ENCODE data around the gene LMBR1. TPM values are rescaled to one million over a fixed set of nuclear protein-coding genes. Genes with fewer than 3 reads are reported as not detected.

The LMBR1 gene
- total and polyA plus RNA-seq, 2 donors (not counting 1 experiment from before 2014, with no cell fraction given) = 19.7 to 85.2 TPM

DNA sequence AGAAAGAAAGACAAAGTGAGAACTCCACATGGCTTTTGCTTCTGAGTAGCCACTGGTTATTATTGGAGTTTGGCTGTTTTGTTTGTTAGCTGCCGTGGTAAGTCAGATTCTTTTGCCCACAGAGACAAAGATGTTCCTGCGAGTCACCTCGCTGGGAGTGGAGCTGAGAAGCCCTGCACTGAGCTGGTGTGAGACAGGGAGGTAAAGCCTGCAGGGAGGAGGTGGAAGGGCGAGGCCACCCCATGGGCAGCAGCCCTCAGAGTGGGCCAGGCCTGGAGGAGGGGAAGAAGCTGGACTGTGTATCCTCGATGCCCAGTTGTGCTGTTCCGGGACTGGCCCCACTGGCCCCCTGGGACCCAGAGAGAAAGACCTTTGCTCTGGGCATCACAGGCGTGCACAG is 42.3 kb upstream of the LMBR1 start:
- Histone ChIP-seq H2AFZ (ENCODE audit: insufficient read depth, low read depth, low read length, poor library complexity, severe bottlenecking) (no peak overlapping the region), H3K9ac (ENCODE audit: low read length) (no peak overlapping the region), H3K36me3 (replicated peaks in 1 of 2; ENCODE audit: control extremely low read depth in 1 of 2, control insufficient read depth in 1 of 2, extremely low read depth in 1 of 2, insufficient read depth in 2 of 2, low read length in 1 of 2) (no peaks in the 10 kb centered on the region), H3K79me2 (ENCODE audit: control insufficient read depth, insufficient read depth, low read length) (no peaks in the 10 kb centered on the region), H3K4me2 (replicated peaks; ENCODE audit: low read depth, low read length, poor library complexity, severe bottlenecking) (no peak overlapping the region), H4K20me1 (ENCODE audit: control insufficient read depth, insufficient read depth, low read length, poor library complexity, severe bottlenecking) (no peaks in the 10 kb centered on the region), H3K4me3 (ENCODE audit: control extremely low read depth in 1 of 5, extremely low read depth in 1 of 5, insufficient read depth in 1 of 5, low read depth in 2 of 5, low read length in 4 of 5) (no peak overlapping the region), H3K27me3 (replicated peaks in 1 of 4; ENCODE audit: control extremely low read depth in 1 of 4, control insufficient read depth in 3 of 4, insufficient read depth in 4 of 4, low read length in 3 of 4) (no peaks in the 10 kb centered on the region), H3K4me1 (ENCODE audit: control insufficient read depth in 2 of 2, insufficient read depth in 2 of 2, low read length in 2 of 2) (no peaks in the 10 kb centered on the region), H3K27ac (ENCODE audit: low read length in 2 of 2) (no peak overlapping the region), H3K9me3 (ENCODE audit: control extremely low read depth in 1 of 3, control insufficient read depth in 2 of 3, insufficient read depth in 1 of 3, low read length in 2 of 3) (no peaks in the 10 kb centered on the region)
- Mint-ChIP-seq H3K27ac (no peak overlapping the region), H3K4me3 (no peak overlapping the region), H3K9me3 (ENCODE audit: insufficient read depth) (no peaks in the 10 kb centered on the region), H3K27me3 (peaks cover 22% of the 10 kb centered on the region), H3K4me1 (no peaks in the 10 kb centered on the region)
- TF ChIP-seq, protein P1, sequence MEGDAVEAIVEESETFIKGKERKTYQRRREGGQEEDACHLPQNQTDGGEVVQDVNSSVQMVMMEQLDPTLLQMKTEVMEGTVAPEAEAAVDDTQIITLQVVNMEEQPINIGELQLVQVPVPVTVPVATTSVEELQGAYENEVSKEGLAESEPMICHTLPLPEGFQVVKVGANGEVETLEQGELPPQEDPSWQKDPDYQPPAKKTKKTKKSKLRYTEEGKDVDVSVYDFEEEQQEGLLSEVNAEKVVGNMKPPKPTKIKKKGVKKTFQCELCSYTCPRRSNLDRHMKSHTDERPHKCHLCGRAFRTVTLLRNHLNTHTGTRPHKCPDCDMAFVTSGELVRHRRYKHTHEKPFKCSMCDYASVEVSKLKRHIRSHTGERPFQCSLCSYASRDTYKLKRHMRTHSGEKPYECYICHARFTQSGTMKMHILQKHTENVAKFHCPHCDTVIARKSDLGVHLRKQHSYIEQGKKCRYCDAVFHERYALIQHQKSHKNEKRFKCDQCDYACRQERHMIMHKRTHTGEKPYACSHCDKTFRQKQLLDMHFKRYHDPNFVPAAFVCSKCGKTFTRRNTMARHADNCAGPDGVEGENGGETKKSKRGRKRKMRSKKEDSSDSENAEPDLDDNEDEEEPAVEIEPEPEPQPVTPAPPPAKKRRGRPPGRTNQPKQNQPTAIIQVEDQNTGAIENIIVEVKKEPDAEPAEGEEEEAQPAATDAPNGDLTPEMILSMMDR (IDR thresholded peaks at IDR 0.05) = no peak
- no peak for TF ChIP-seq EZH2 (IDR thresholded peaks at IDR 0.05; ENCODE audit: borderline replicate concordance, insufficient read depth, low read depth, low read length, poor library complexity, severe bottlenecking)
- ATAC-seq (ENCODE audit: low read depth) = no peak
- CTCF ChIA-PET = no interaction called here
- POLR2A ChIA-PET = no interaction called here
- 95% methylated on average over 7 of the region's 7 CpGs for WGBS (ENCODE audit: insufficient coverage)
- DNase-seq = no peak
- intact Hi-C loops (cut with micrococcal nuclease) = no loop called here

DNA sequence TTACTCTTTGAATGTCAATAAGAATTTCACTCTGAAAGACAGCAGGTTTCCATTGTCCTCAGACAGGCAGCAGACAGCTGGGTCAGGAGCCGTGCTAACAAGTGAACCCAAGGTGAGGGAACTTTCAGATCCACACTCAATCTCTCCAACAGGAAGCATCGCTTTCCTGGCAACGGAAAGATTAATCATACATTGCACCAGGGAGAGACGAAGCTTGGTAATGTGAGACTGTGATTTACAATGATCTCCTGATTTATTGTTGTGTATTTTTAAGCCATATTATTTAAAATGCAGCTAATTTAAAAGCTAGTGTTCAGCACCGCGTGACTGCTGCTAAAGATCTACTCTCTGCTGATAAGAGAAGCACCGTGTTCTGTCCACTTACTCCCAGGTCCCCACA is 39.0 kb upstream of the LMBR1 start:
- no peak for ATAC-seq (ENCODE audit: low read depth)
- no peaks in the 10 kb centered on the region for H3K9me3 Mint-ChIP-seq (ENCODE audit: insufficient read depth)

More for the DNA sequence above, 39.0 kb upstream of the LMBR1 start:
- no peaks in the 10 kb centered on the region for H3K4me1 Mint-ChIP-seq
- no peaks in the 10 kb centered on the region for H3K79me2 ChIP-seq (ENCODE audit: control insufficient read depth, insufficient read depth, low read length)
- CTCF ChIA-PET = no interaction called here
- H3K4me1 ChIP-seq (ENCODE audit: control insufficient read depth in 2 of 2, insufficient read depth in 2 of 2, low read length in 2 of 2) = no peaks in the 10 kb centered on the region
- H3K27ac Mint-ChIP-seq = no peak overlapping the region
- no peaks in the 10 kb centered on the region for H3K9me3 ChIP-seq (ENCODE audit: control extremely low read depth in 1 of 3, control insufficient read depth in 2 of 3, insufficient read depth in 1 of 3, low read length in 2 of 3)
- WGBS (ENCODE audit: insufficient coverage) = 14% methylated on average over 1 of the region's 7 CpGs
- intact Hi-C loops (cut with micrococcal nuclease) = no loop called here
- H2AFZ ChIP-seq (ENCODE audit: insufficient read depth, low read depth, low read length, poor library complexity, severe bottlenecking) = no peak overlapping the region
- H3K4me3 ChIP-seq (ENCODE audit: control extremely low read depth in 1 of 5, extremely low read depth in 1 of 5, insufficient read depth in 1 of 5, low read depth in 2 of 5, low read length in 4 of 5) = no peak overlapping the region
- peaks cover 41% of the 10 kb centered on the region for H3K27me3 Mint-ChIP-seq
- no peak overlapping the region for H3K4me2 ChIP-seq (replicated peaks; ENCODE audit: low read depth, low read length, poor library complexity, severe bottlenecking)
- no peaks in the 10 kb centered on the region for H3K36me3 ChIP-seq (replicated peaks in 1 of 2; ENCODE audit: control extremely low read depth in 1 of 2, control insufficient read depth in 1 of 2, extremely low read depth in 1 of 2, insufficient read depth in 2 of 2, low read length in 1 of 2)
- no peak for TF ChIP-seq EZH2 (IDR thresholded peaks at IDR 0.05; ENCODE audit: borderline replicate concordance, insufficient read depth, low read depth, low read length, poor library complexity, severe bottlenecking)
- TF ChIP-seq, protein P1 (IDR thresholded peaks at IDR 0.05) = no peak
- POLR2A ChIA-PET = no interaction called here
- no peak overlapping the region for H3K4me3 Mint-ChIP-seq
- peaks cover 0 to 7% (median 0%) of the 10 kb centered on the region in 4 experiments for H3K27me3 ChIP-seq (replicated peaks in 1 of 4; ENCODE audit: control extremely low read depth in 1 of 4, control insufficient read depth in 3 of 4, insufficient read depth in 4 of 4, low read length in 3 of 4)
- no peaks in the 10 kb centered on the region for H4K20me1 ChIP-seq (ENCODE audit: control insufficient read depth, insufficient read depth, low read length, poor library complexity, severe bottlenecking)
- H3K9ac ChIP-seq (ENCODE audit: low read length) = no peak overlapping the region
- H3K27ac ChIP-seq (ENCODE audit: low read length in 2 of 2) = no peak overlapping the region
- DNase-seq = no peak
